GM10266 (cell line): ENCODE data around the gene FREY1.
"Not testable (repeated sequence)": the region's sequence is repeated elsewhere in the genome, so short reads cannot be mapped to it uniquely, and the experiment has no call there.

Experiments
- DNase-seq: peaks from one replicate; pipeline ENCODE4 v3.0.0; 2012; ENCODE audit errors: extremely low spot score
- CTCF ChIP-seq: IDR thresholded peaks from 2 replicates; pipeline ENCODE4 v1.5.1; 2012; ENCODE audit warnings: mild to moderate bottlenecking, low read depth; ENCODE audit not compliant: control insufficient read depth, insufficient read depth; ENCODE audit errors: missing control alignments

Gene FREY1

DNA sequence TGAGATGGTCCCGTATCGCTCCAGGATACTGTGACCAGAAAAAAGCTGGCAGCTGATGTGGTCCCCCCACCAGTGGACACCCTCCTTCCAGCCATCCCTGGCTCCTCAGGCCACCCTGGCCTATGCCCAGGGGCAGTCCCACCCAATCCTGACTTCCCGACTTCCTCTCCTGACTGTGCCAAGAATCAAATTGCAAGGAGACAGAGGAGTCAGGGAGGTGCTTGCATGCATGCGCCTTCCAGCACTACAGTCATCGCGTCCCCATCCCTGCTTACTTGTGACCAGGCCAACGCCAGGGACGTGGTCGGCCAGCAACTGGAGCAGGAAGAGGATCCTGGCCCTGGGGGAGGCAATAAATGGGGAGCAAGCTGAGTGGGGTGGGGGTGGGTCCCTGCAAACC is 3.6 kb upstream of the FREY1 start:
- DNase-seq = no peak
- TF ChIP-seq CTCF = no peak

GRCh38 chr11:45909594-45910475 is 2.8 kb upstream of the FREY1 start:
- no peak for DNase-seq
- no peak for TF ChIP-seq CTCF

DNA sequence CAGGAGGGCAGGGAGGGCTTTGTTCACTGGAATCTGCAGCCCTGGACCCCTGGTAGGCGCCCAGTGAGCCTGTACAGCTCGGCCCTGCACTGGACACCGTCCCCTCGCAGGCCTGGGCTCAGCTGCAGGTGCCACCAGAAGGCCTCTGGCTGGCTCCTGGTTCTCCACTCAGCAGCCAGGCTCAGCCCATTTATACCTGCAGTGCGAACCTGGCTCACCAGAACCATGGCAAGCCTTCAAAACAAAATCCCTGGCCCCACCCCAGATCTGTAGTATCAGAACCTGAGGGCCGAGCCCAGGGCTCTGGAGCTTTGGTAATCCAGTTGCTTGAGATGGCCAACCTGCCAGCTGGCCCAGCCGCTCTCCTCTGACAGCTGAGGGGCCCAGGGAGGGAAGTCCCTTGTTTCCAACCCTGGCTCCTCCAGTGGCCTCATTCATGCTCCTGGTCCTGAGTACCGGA is 870 bp upstream of the FREY1 start:
- no peak for DNase-seq
- no peak for TF ChIP-seq CTCF

DNA sequence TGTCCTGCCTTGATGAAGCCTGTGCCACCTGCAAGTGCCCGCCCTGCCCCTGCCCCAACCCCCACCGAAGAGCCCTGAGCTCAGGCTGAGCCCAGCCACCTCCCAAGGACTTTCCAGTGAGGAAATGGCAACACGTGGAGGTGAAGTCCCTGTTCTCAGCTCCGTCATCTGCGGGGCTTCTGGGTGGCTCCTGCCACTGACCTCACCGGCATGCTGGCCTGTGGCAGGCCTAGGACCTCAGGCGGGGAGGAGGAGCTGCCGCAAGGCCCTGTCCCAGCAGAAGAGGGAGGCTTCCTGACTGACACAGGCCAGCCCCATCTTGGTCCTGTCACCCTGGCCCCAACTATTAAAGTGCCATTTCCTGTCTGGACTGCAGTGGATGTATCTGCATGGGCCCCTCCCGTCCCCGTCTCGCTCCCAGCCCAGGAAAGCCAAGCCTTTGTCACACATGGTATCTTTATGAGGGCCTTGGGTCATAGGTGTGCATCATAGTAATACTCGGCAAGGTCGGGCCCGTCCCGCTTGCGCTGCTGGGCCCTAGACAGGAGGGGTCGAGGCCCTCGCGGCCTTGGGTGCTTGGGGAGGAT is 882 bp downstream of the FREY1 start:
- no peak for DNase-seq
- no peak for TF ChIP-seq CTCF

- not testable (repeated sequence) for DNase-seq
Observed at GRCh38 chr11:45905576-45905975, 1.5 kb downstream of the FREY1 start.

DNA sequence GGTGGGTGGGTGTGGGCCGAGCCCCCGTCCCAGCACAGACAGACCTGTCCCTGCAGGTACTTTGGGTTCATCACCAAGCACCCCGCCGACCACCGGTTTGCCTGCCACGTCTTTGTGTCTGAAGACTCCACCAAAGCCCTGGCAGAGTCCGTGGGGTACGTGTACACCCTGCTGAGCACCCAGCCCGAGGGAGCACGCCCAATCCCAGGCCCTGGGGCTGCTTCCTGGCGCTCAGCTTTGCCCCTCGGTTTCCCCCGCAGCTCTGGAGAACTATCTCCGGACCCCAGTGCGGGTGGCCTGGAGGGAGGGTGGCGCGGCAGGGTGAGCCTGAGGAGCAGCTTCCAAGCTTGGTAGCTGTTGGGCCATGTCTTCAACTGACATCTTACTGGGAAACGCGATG is 2.0 kb downstream of the FREY1 start:
- no peak for DNase-seq
- no peak for TF ChIP-seq CTCF

DNA sequence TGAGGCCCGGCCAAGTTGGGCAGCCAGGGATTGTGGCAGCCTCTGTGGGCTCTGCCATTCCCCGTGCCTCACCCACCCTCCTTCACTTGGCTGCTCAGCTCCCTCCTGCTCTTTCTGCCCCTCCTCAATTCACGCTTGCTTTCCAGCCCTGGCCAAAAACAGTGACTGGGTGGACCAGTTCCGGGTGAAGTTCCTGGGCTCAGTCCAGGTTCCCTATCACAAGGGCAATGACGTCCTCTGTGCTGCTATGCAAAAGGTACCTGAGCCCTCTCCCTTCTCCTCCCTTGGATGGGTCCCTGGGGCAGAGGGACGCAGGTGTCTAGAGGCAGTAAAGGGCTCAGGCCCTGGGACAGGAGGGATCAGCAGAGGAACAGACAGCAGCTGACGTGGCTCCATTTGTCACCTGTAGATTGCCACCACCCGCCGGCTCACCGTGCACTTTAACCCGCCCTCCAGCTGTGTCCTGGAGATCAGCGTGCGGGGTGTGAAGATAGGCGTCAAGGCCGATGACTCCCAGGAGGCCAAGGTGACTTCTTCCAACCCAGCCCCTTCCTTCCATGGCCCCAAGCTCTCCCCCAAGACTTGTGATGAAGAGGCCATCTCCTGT is 2.7 kb downstream of the FREY1 start:
- TF ChIP-seq CTCF = no peak
- no peak for DNase-seq
